HEK293 (cell line): ENCODE measurements around the gene FGF9.

Source experiments
- OSR2 ChIP-seq: fragments of 450-650 bp; formaldehyde crosslinking; IDR thresholded peaks from 2 replicates; pipeline ENCODE4 v1.5.1; 2016; ENCODE audit warnings: missing biosample characterization, missing genetic modification characterization
- YY1 ChIP-seq: fragments of 450-650 bp; formaldehyde crosslinking; IDR thresholded peaks from 2 replicates; pipeline ENCODE4 v1.5.1; 2018; ENCODE audit warnings: missing biosample characterization, missing genetic modification characterization
- ZBTB7A ChIP-seq: fragments of 450-650 bp; formaldehyde crosslinking; IDR thresholded peaks from 2 replicates; pipeline ENCODE4 v1.5.1; 2016; ENCODE audit warnings: low read depth, missing biosample characterization, missing genetic modification characterization
- ZNF2 ChIP-seq: fragments of 450-650 bp; formaldehyde crosslinking; IDR thresholded peaks from 2 replicates; pipeline ENCODE4 v1.5.1; 2016; ENCODE audit warnings: missing biosample characterization, missing genetic modification characterization
- ZNF214 ChIP-seq: fragments of 450-650 bp; formaldehyde crosslinking; IDR thresholded peaks from 2 replicates; pipeline ENCODE4 v1.5.1; 2017; ENCODE audit warnings: missing biosample characterization, mild to moderate bottlenecking, missing genetic modification characterization, borderline replicate concordance
- ZNF777 ChIP-seq: fragments of 450-650 bp; formaldehyde crosslinking; IDR thresholded peaks from 2 replicates; pipeline ENCODE4 v1.5.1; 2017; ENCODE audit warnings: missing biosample characterization, missing genetic modification characterization, borderline replicate concordance
- ZNF785 ChIP-seq: fragments of 450-650 bp; formaldehyde crosslinking; IDR thresholded peaks from 2 replicates; pipeline ENCODE4 v1.5.1; 2016; ENCODE audit warnings: missing biosample characterization, missing genetic modification characterization
- TF ChIP-seq, protein P1 (sequence below): fragments of 450-650 bp; formaldehyde crosslinking; IDR thresholded peaks from 2 replicates; pipeline ENCODE4 v1.5.1; 2016; ENCODE audit warnings: missing biosample characterization, missing genetic modification characterization
- TF ChIP-seq, protein P2 (sequence below): fragments of 450-650 bp; formaldehyde crosslinking; IDR thresholded peaks from 2 replicates; pipeline ENCODE4 v1.5.1; 2017; ENCODE audit warnings: missing biosample characterization, missing genetic modification characterization
- TF ChIP-seq, protein P3 (sequence below): fragments of 450-650 bp; IDR thresholded peaks from 2 replicates; pipeline ENCODE4 v1.5.1; 2018; ENCODE audit warnings: missing biosample characterization, missing genetic modification characterization

DNA sequence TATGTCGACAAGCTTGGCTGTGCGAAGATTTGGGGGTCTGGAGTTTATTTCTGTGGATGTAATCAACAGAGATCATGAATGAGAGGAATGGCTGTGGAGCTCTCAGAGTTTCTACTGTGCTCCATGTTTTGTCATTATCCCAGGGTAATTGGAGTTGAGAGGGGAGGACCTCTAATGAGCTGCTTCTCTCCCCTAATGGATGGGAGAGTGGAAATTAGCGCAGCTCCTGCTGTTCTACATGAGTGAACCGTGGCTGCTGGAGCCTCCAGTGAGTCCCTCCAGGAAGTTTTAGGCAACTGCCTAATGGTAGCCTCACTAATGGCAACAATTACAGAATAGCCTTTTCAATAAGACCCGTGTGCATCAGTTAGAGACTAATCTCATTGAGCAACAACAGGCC lies 31.3 kb upstream of the FGF9 start:
- TF ChIP-seq, protein P1, sequence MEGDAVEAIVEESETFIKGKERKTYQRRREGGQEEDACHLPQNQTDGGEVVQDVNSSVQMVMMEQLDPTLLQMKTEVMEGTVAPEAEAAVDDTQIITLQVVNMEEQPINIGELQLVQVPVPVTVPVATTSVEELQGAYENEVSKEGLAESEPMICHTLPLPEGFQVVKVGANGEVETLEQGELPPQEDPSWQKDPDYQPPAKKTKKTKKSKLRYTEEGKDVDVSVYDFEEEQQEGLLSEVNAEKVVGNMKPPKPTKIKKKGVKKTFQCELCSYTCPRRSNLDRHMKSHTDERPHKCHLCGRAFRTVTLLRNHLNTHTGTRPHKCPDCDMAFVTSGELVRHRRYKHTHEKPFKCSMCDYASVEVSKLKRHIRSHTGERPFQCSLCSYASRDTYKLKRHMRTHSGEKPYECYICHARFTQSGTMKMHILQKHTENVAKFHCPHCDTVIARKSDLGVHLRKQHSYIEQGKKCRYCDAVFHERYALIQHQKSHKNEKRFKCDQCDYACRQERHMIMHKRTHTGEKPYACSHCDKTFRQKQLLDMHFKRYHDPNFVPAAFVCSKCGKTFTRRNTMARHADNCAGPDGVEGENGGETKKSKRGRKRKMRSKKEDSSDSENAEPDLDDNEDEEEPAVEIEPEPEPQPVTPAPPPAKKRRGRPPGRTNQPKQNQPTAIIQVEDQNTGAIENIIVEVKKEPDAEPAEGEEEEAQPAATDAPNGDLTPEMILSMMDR (tag by site-specific recombination) = no peak
- TF ChIP-seq ZNF214 (tag by site-specific recombination) = no peak
- no peak for TF ChIP-seq ZBTB7A
- TF ChIP-seq, protein P2, sequence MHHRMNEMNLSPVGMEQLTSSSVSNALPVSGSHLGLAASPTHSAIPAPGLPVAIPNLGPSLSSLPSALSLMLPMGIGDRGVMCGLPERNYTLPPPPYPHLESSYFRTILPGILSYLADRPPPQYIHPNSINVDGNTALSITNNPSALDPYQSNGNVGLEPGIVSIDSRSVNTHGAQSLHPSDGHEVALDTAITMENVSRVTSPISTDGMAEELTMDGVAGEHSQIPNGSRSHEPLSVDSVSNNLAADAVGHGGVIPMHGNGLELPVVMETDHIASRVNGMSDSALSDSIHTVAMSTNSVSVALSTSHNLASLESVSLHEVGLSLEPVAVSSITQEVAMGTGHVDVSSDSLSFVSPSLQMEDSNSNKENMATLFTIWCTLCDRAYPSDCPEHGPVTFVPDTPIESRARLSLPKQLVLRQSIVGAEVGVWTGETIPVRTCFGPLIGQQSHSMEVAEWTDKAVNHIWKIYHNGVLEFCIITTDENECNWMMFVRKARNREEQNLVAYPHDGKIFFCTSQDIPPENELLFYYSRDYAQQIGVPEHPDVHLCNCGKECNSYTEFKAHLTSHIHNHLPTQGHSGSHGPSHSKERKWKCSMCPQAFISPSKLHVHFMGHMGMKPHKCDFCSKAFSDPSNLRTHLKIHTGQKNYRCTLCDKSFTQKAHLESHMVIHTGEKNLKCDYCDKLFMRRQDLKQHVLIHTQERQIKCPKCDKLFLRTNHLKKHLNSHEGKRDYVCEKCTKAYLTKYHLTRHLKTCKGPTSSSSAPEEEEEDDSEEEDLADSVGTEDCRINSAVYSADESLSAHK (tag by site-specific recombination) = no peak
- TF ChIP-seq, protein P3, sequence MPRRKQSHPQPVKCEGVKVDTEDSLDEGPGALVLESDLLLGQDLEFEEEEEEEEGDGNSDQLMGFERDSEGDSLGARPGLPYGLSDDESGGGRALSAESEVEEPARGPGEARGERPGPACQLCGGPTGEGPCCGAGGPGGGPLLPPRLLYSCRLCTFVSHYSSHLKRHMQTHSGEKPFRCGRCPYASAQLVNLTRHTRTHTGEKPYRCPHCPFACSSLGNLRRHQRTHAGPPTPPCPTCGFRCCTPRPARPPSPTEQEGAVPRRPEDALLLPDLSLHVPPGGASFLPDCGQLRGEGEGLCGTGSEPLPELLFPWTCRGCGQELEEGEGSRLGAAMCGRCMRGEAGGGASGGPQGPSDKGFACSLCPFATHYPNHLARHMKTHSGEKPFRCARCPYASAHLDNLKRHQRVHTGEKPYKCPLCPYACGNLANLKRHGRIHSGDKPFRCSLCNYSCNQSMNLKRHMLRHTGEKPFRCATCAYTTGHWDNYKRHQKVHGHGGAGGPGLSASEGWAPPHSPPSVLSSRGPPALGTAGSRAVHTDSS (tag by site-specific recombination) = no peak
- TF ChIP-seq ZNF785 (tag by site-specific recombination) = no peak
- TF ChIP-seq OSR2 (tag by site-specific recombination) = no peak
- TF ChIP-seq YY1 (tag by site-specific recombination) = no peak
- no peak for TF ChIP-seq ZNF2 (tag by site-specific recombination)
- TF ChIP-seq ZNF777 (tag by site-specific recombination) = no peak
